ENCODE results near the gene IDH1. TPM values are rescaled to one million over a fixed set of nuclear protein-coding genes. Genes with fewer than 3 reads are reported as not detected.

IDH1 gene
- total and polyA plus RNA-seq, 10 of the 15 experiments (the other 5 are each of a cell fraction or from before 2014, with no cell fraction given), result 39.0 to 114 (median 55.0) TPM

- no peak for TF ChIP-seq ZBTB4 (CRISPR knock-in tag; IDR thresholded peaks at IDR 0.05)
- TF ChIP-seq HSF1 (IDR thresholded peaks at IDR 0.05; ENCODE audit: low read depth, low read length), result no peak
Measured at GRCh38 chr2:208244422-208244821, 10.4 kb downstream of the IDH1 start (continued).

GRCh38 chr2:208240619-208241209 lies 14.2 kb downstream of the IDH1 start:
- no peak overlapping the region for H3K27ac ChIP-seq (ENCODE audit: control insufficient read depth, insufficient read depth)
- RAD21 ChIA-PET (ENCODE audit: unreplicated experiment), result interaction anchor here (1.0 kb wide), 1 partner anchor 47 kb away, joined by 3 read pairs; no protein-coding TSS in a partner anchor
- SMC1A ChIA-PET (ENCODE audit: uncharacterized antibody, unreplicated experiment), result no interaction called here
- in situ Hi-C loops (cut with MboI), result no loop called here
- H3K79me2 ChIP-seq (ENCODE audit: control insufficient read depth, insufficient read depth, low read length), result no peaks in the 10 kb centered on the region
- peaks cover 0 to 15% of the 10 kb centered on the region in 2 experiments; a peak in 3 of 4 replicates for H3K36me3 ChIP-seq (ENCODE audit: control insufficient read depth in 2 of 2, insufficient read depth in 2 of 2, low read length in 1 of 2)
- H4K20me1 ChIP-seq (ENCODE audit: control insufficient read depth, insufficient read depth), result no peaks in the 10 kb centered on the region
- CTCF ChIA-PET, result interaction anchor here (1.6 to 1.9 kb wide), 3 partner anchors 11 to 65 kb away, joined by 5 to 9 read pairs (median 6); no protein-coding TSS in a partner anchor
- POLR2A ChIA-PET, result interaction anchor here (0.8 kb wide), 1 partner anchor 14 kb away, joined by 3 read pairs; the partner anchor contains the start of gene IDH1
- no peaks in the 10 kb centered on the region for H3K4me1 ChIP-seq (ENCODE audit: control insufficient read depth, insufficient read depth, low read length)
- H3K4me3 ChIP-seq, result no peak overlapping the region
- WGBS (ENCODE audit: insufficient coverage, insufficient replicate concordance, low lambda C conversion rate, missing lambda C conversion rate), result 98% methylated on average over 3 of the region's 3 CpGs
- ATAC-seq, result no peak
- FAIRE-seq, result no peak
- no peak overlapping the region for H2AFZ ChIP-seq (ENCODE audit: control insufficient read depth, low read depth, low read length)
- no peaks in the 10 kb centered on the region for H3K9me3 ChIP-seq (replicated peaks; ENCODE audit: control insufficient read depth, insufficient read depth, low read length)
- no peak for DNase-seq (ENCODE audit: low read depth, low spot score)
- H3K27me3 ChIP-seq (replicated peaks in 1 of 2; ENCODE audit: control insufficient read depth in 2 of 2, insufficient read depth in 2 of 2, low read length in 1 of 2), result no peaks in the 10 kb centered on the region
- intact Hi-C loops (cut with micrococcal nuclease; ENCODE audit: unreplicated experiment), result no loop called here
- no peak overlapping the region for H3K9ac ChIP-seq (ENCODE audit: control insufficient read depth, insufficient read depth, low read length)
- BruUV-seq (replicated peaks), result no TSS peak
- no peak overlapping the region for H3K4me2 ChIP-seq (ENCODE audit: control insufficient read depth, insufficient read depth)
- TF ChIP-seq HSF1 (IDR thresholded peaks at IDR 0.05; ENCODE audit: low read depth, low read length) (no peak), LARP7 (IDR thresholded peaks at IDR 0.05) (no peak), EP300 (IDR thresholded peaks at IDR 0.05; ENCODE audit: borderline replicate concordance in 1 of 2, control insufficient read depth in 1 of 2, low read depth in 2 of 2, low read length in 2 of 2) (no peak), PRDM15 (CRISPR knock-in tag; IDR thresholded peaks at IDR 0.05) (no peak), CREM (IDR thresholded peaks at IDR 0.05; ENCODE audit: low read depth) (no peak), GATAD2B (conservative IDR thresholded peaks at IDR 0.05; ENCODE audit: low read depth) (no peak), IKZF1 (conservative IDR thresholded peaks at IDR 0.05) (no peak), TAF1 (IDR thresholded peaks at IDR 0.05; ENCODE audit: borderline replicate concordance, low read depth, low read length) (no peak), STAT1 (conservative IDR thresholded peaks at IDR 0.05) (no peak)
